ENCODE results near the gene FNDC8.

DNA sequence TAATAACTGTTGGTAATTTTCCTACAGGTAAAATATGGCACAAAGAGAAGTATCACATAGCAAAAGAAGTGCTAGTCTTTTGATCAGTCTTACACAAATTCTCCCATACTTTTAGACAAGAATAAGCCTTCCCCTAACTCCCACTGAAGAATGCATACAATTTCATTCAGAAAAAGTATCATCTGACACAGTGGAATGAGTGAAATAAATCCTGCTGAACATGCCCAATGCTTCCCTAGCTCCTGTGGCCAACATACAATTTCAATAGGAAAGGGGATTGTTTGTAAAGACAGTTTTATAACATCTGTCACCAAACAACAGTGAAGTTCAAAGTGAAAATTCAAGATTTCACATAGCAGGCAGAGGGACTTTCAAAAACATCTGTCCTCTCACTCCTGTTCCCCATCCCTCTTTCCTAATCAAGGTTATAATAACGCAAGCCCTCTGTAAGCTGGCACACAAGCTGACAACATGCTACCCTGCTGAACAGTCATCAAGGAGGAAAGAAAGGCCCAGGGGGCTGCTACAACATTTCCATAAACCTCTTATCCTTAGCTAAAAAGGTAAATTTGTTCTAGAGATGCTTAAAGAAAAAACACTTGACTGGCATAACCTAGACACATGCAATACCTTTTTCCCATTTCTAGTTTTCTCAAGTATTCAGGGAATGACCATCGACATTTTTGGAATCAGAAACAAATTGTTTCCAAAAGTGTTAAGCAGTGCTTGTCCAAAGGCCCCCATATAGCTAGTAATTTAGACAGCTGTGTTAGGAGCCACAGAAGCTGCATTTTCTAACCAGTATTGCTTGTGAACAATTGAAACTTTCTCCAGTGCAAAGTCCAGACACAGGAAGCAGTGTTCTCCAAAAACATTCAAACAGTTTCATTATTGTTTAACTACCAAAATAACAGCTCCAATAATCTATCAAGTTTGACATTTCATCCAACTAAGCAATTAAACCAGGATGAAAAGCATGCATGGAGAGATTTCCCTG lies 46.4 kb upstream of the FNDC8 start:
- TF ChIP-seq, protein P1, sequence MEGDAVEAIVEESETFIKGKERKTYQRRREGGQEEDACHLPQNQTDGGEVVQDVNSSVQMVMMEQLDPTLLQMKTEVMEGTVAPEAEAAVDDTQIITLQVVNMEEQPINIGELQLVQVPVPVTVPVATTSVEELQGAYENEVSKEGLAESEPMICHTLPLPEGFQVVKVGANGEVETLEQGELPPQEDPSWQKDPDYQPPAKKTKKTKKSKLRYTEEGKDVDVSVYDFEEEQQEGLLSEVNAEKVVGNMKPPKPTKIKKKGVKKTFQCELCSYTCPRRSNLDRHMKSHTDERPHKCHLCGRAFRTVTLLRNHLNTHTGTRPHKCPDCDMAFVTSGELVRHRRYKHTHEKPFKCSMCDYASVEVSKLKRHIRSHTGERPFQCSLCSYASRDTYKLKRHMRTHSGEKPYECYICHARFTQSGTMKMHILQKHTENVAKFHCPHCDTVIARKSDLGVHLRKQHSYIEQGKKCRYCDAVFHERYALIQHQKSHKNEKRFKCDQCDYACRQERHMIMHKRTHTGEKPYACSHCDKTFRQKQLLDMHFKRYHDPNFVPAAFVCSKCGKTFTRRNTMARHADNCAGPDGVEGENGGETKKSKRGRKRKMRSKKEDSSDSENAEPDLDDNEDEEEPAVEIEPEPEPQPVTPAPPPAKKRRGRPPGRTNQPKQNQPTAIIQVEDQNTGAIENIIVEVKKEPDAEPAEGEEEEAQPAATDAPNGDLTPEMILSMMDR (IDR thresholded peaks at IDR 0.05): no peak
- no peak for TF ChIP-seq POLR2A (IDR thresholded peaks at IDR 0.05)
